ENCODE data around the gene PRR19.

The PRR19 gene

GRCh38 chr19:42277821-42278451 is 24.0 kb upstream of the PRR19 start:
- H3K27ac ChIP-seq, result no peak overlapping the region
- TF ChIP-seq ZFX (IDR thresholded peaks at IDR 0.05), result no peak
- TF ChIP-seq, protein P1, sequence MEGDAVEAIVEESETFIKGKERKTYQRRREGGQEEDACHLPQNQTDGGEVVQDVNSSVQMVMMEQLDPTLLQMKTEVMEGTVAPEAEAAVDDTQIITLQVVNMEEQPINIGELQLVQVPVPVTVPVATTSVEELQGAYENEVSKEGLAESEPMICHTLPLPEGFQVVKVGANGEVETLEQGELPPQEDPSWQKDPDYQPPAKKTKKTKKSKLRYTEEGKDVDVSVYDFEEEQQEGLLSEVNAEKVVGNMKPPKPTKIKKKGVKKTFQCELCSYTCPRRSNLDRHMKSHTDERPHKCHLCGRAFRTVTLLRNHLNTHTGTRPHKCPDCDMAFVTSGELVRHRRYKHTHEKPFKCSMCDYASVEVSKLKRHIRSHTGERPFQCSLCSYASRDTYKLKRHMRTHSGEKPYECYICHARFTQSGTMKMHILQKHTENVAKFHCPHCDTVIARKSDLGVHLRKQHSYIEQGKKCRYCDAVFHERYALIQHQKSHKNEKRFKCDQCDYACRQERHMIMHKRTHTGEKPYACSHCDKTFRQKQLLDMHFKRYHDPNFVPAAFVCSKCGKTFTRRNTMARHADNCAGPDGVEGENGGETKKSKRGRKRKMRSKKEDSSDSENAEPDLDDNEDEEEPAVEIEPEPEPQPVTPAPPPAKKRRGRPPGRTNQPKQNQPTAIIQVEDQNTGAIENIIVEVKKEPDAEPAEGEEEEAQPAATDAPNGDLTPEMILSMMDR (conservative IDR thresholded peaks at IDR 0.05), result no peak

DNA sequence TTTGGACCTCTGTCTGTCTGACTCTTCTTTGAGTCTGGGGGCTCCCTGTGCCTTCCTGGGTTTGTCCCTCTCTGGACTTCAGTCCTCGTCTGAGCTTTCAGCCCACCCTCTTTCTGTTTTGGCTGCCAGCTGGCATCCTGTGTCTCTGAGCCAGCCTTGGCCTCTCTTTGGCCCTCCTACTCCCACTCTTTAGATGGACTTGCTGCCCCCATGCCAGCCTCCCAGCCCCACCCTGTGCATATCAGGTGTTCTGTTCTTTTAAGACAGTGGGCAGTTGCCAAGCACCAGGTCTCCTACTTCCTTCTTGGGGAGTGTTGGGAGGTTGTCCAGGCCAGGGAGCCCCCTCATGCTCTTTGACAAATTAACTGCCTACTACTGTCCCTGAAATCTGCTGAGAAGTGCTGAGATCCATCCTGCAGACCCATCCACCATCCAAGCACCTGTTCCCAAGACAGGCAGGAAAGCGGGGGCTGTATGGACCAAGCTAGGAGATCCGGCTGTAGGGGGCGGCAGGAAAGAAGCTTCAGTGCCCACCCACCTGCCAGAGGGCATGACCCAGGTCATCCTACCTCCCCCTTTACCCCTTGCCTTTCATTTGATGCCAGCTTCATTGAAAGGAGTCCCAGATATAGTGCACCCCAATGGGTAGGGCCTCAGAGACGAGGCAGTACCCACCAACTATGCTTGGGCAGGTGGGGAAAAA is 23.3 kb upstream of the PRR19 start:
- no peak overlapping the region; the same call in 1 of the 2 replicates for H3K27ac ChIP-seq

GRCh38 chr19:42279155-42279901 is 22.6 kb upstream of the PRR19 start:
- peak overlapping the region; percentile 85 for H3K27ac ChIP-seq
- TF ChIP-seq ZFX (IDR thresholded peaks at IDR 0.05), result no peak
- TF ChIP-seq, protein P1 (conservative IDR thresholded peaks at IDR 0.05), result no peak

More for the DNA sequence above, 23.3 kb upstream of the PRR19 start:
- TF ChIP-seq ZFX (IDR thresholded peaks at IDR 0.05), result no peak
- TF ChIP-seq, protein P1 (conservative IDR thresholded peaks at IDR 0.05), result no peak

- TF ChIP-seq, protein P1 (conservative IDR thresholded peaks at IDR 0.05), result peak; percentile 84
- no peak for TF ChIP-seq ZFX (IDR thresholded peaks at IDR 0.05)
- peak overlapping the region; percentile 85 for H3K27ac ChIP-seq
These were observed 21.8 kb upstream of the PRR19 start for GRCh38 chr19:42279902-42280814.

GRCh38 chr19:42280815-42281145 is 21.2 kb upstream of the PRR19 start:
- peak overlapping the region; percentile 85 for H3K27ac ChIP-seq
- TF ChIP-seq ZFX (IDR thresholded peaks at IDR 0.05), result no peak
- TF ChIP-seq, protein P1 (conservative IDR thresholded peaks at IDR 0.05), result no peak

- H3K27ac ChIP-seq, result peak overlapping the region; percentile 85; the same call in 1 of the 2 replicates
- no peak for TF ChIP-seq ZFX (IDR thresholded peaks at IDR 0.05)
- TF ChIP-seq, protein P1 (conservative IDR thresholded peaks at IDR 0.05), result no peak
These were observed 20.6 kb upstream of the PRR19 start for GRCh38 chr19:42281146-42281826.

All from C4-2B (cell line).